Esophagus (tissue), 2 donors: ENCODE measurements around the gene RGS14. TPM values are rescaled to one million over a fixed set of nuclear protein-coding genes. Genes with fewer than 3 reads are reported as not detected.

Experiments used
- H3K27ac ChIP-seq, 2 donors: one replicate each; pipeline ENCODE4 v1.5.1; 2013; ENCODE audit warnings: low read depth in 2 of 2, mild to moderate bottlenecking in 2 of 2, inconsistent platforms in 1 of 2, low read length in 1 of 2, moderate library complexity in 1 of 2
- H3K27me3 ChIP-seq, 2 donors: one replicate each; pipeline ENCODE4 v1.6.1; 2013; ENCODE audit warnings: low read length in 2 of 2, control low read depth in 1 of 2, mild to moderate bottlenecking in 1 of 2; ENCODE audit not compliant: insufficient read depth in 2 of 2, control insufficient read depth in 1 of 2
- H3K36me3 ChIP-seq, 2 donors: one replicate each; pipeline ENCODE4 v1.6.1; 2013; ENCODE audit warnings: low read length in 1 of 2; ENCODE audit not compliant: control insufficient read depth in 2 of 2, insufficient read depth in 2 of 2
- H3K4me1 ChIP-seq, 2 donors: one replicate each; pipeline ENCODE4 v1.6.1; 2013; ENCODE audit warnings: low read length in 1 of 2; ENCODE audit not compliant: control insufficient read depth in 2 of 2, insufficient read depth in 2 of 2
- H3K4me3 ChIP-seq, 2 donors: one replicate each; pipeline ENCODE4 v1.5.1; 2013; ENCODE audit warnings: low read length in 2 of 2, mild to moderate bottlenecking in 2 of 2, low read depth in 1 of 2, moderate library complexity in 1 of 2
- H3K9me3 ChIP-seq, 2 donors: one replicate each; pipeline ENCODE4 v1.6.1; 2013; ENCODE audit warnings: mild to moderate bottlenecking in 2 of 2, low read depth in 1 of 2, low read length in 1 of 2, moderate library complexity in 1 of 2; ENCODE audit not compliant: control insufficient read depth in 2 of 2, insufficient read depth in 1 of 2
- WGBS, 2 donors: extraction: QIAGEN DNeasy Blood & Tissue Kit; methylation state at CpG; one replicate each; pipeline ENCODE4 v1.1.7; 2013; 5-methylcytosine and 5-hydroxymethylcytosine counted together
- polyA plus RNA-seq, 2 donors: library from polyadenylated mRNA; stranded (reverse); fragments of 200-250 nt; gene quantifications; one replicate each; pipeline ENCODE4 v1.2.3, GENCODE V29; 2013
- donor health status: healthy with polysubstance abuse.
- donor health status: Bipolar disorder and iron deficiency.

The RGS14 gene
- polyA plus RNA-seq, 2 donors, result 49.7 to 74.5 TPM

GRCh38 chr5:177367981-177368868, 10.5 kb downstream of the RGS14 start:
- no peaks in the 10 kb centered on the region for H3K27me3 ChIP-seq
- no peak overlapping the region for H3K4me3 ChIP-seq

GRCh38 chr5:177368869-177369644, 11.3 kb downstream of the RGS14 start:
- WGBS, 2 donors, result 55 to 66% methylated on average over 5 of the region's 5 CpGs
- H3K4me1 ChIP-seq, result peaks cover 2 to 35% of the 10 kb centered on the region in 2 donors
- peaks cover 0 to 3% of the 10 kb centered on the region in 2 donors for H3K36me3 ChIP-seq
- no peak overlapping the region for H3K4me3 ChIP-seq
- peak overlapping the region; percentile 69 to 90 for H3K27ac ChIP-seq
- no peaks in the 10 kb centered on the region for H3K9me3 ChIP-seq
- no peaks in the 10 kb centered on the region for H3K27me3 ChIP-seq

More at GRCh38 chr5:177367981-177368868, 10.5 kb downstream of the RGS14 start:
- 80 to 81% methylated on average over 29 of the region's 29 CpGs for WGBS, 2 donors
- peaks cover 2 to 30% of the 10 kb centered on the region in 2 donors for H3K4me1 ChIP-seq
- peaks cover 0 to 3% of the 10 kb centered on the region in 2 donors for H3K36me3 ChIP-seq
- no peaks in the 10 kb centered on the region for H3K9me3 ChIP-seq
- peak overlapping the region; percentile 69 to 90 for H3K27ac ChIP-seq

DNA sequence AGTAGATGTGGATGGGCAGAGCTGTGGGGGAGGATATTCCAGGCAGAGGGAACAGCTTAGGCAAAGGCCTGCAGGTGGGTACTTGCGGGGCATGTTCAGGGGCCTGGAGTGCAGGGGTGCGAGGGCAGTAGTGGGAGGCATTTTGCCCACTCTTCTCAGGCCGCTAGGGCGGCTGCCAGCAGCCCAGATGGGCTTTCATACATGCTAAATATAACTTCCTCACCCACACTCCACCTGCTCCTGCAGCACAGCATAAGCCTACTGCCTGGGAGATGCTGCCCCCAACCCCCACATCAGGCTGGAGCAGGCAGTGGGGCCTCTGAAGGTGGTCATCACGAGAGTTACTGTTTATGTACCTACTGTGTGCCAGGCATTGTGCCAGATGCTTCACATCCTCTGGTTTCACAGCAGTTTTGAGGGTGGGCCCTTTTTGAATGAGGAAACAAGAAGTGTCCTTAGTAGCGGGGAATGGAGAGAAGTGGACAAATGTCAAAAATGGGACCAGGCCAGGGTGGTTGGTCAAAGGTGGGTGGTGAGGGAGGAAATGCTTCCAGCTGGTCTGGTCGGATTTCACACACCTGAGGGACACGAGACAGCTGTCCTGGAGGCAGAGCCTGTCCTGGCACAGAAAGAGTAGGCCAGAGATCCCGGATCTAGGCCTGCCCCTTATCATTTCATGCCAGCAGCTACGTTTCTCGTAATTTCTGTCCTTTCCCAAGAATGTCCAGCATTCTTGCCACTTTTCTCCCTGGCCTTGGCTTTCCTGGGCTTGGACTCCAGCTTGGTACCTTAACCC, 12.1 kb downstream of the RGS14 start:
- H3K4me3 ChIP-seq, result no peak overlapping the region
- H3K27me3 ChIP-seq, result no peaks in the 10 kb centered on the region
- peak overlapping the region; percentile 80 to 83 for H3K27ac ChIP-seq
- no peaks in the 10 kb centered on the region for H3K9me3 ChIP-seq
- H3K4me1 ChIP-seq, result peaks cover 2 to 35% of the 10 kb centered on the region in 2 donors
- peaks cover 0 to 3% of the 10 kb centered on the region in 2 donors for H3K36me3 ChIP-seq
- WGBS, 2 donors, result 63 to 67% methylated on average over 11 of the region's 11 CpGs

DNA sequence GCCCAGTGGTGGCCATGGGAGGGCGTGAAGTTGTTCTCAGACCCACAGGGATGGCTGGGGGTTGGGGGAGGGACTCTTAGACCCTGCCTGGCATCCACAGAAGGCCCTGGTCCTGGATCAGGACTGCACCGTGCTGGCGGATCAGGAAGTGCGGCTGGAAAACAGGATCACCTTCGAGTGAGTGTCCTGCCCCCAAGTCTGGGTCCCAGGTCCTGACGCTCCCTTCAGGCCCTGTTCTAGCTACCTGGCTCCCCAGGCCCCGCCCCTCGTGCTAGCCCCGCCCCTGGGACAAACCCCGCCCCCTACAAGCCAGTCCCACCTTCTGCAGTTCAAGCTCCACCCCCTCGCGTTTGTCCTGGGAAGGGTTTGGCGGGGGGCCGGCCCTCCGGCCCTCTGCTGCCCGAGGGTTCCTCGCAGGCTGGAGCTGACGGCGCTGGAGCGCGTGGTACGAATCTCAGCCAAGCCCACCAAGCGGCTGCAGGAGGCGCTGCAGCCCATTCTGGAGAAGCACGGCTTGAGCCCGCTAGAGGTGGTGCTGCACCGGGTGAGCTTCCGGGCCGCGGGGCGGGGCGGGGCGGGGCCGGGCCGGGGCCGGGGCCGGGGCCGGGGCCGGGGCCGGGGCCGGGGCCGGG, 12.9 kb downstream of the RGS14 start:
- Histone ChIP-seq H3K9me3 (no peaks in the 10 kb centered on the region), H3K27ac (peak overlapping the region; percentile 83 to 85), H3K4me1 (peaks cover 2 to 38% of the 10 kb centered on the region in 2 donors), H3K36me3 (peaks cover 0 to 3% of the 10 kb centered on the region in 2 donors), H3K27me3 (no peaks in the 10 kb centered on the region), H3K4me3 (peak overlapping the region; percentile 52 to 58)
- 16 to 19% methylated on average over 27 to 42 of the region's 42 CpGs for WGBS, 2 donors

GRCh38 chr5:177371120-177372033, 13.7 kb downstream of the RGS14 start:
- no peaks in the 10 kb centered on the region for H3K9me3 ChIP-seq
- peaks cover 2 to 34% of the 10 kb centered on the region in 2 donors for H3K4me1 ChIP-seq
- H3K4me3 ChIP-seq, result peak overlapping the region; percentile 52 to 58
- H3K27me3 ChIP-seq, result no peaks in the 10 kb centered on the region
- H3K36me3 ChIP-seq, result peaks cover 0 to 3% of the 10 kb centered on the region in 2 donors
- 44 to 50% methylated on average over 22 to 26 of the region's 26 CpGs for WGBS, 2 donors
- peak overlapping the region; percentile 83 to 85 for H3K27ac ChIP-seq

DNA sequence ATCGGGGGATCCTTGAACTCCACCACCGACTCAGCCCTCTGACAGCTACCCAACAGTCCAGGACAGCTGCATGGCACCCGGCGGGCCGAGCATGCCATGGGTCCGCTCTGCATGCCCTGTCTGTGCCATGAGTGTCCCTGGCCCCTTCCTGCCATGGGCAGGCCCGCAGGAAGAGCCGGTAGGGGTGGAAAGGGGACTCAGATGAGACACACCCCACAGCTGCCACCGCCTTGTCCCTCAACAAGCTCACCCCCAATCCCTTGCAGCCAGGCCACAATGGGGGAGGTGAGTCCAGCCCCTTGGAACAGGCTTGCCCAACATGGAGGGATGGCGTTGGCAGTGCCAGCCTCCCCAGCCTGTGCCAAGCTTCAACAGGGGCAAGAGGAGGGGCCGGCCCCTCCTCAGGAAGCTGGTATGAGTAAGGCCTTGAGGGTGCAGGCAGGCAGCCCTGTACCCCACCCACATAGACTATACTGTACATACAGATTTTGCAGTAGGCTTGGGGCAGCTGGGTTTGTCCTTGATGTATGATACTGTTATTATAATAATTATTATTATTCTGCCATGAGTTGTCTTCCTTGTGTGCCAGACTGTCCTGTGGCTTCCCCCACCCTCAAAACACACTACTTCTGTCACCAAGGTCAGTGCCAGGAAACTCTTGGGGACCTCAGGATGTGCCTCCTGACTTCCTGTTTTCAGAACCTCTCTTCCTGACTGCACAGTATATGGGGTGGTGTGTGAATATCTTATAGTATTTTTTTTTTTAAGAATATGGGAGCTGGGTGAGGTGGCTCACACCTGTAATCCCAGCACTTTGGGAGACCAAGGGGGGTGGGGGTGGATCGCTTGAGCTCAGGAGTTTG, 14.5 kb downstream of the RGS14 start:
- no peaks in the 10 kb centered on the region for H3K27me3 ChIP-seq
- WGBS, 2 donors, result 53 to 67% methylated on average over 12 of the region's 12 CpGs
- H3K9me3 ChIP-seq, result no peaks in the 10 kb centered on the region
- peaks cover 2 to 34% of the 10 kb centered on the region in 2 donors for H3K4me1 ChIP-seq
- H3K27ac ChIP-seq, result peak overlapping the region; percentile 83 to 96
- H3K36me3 ChIP-seq, result peaks cover 0 to 3% of the 10 kb centered on the region in 2 donors
- peak overlapping the region; percentile 52 to 58 for H3K4me3 ChIP-seq

GRCh38 chr5:177372910-177373309, 15.2 kb downstream of the RGS14 start:
- H3K9me3 ChIP-seq, result no peaks in the 10 kb centered on the region
- H3K4me1 ChIP-seq, result peaks cover 2 to 32% of the 10 kb centered on the region in 2 donors
- H3K27ac ChIP-seq, result peak overlapping the region; percentile 83 to 96
- WGBS, 2 donors, result 59 to 77% methylated on average over 6 of the region's 6 CpGs
- H3K4me3 ChIP-seq, result no peak overlapping the region
- H3K36me3 ChIP-seq, result peaks cover 0 to 3% of the 10 kb centered on the region in 2 donors
- no peaks in the 10 kb centered on the region for H3K27me3 ChIP-seq
